Stimulated activated naive CD8-positive, alpha-beta T cell treated with anti-CD3 and anti-CD28 coated beads, Interleukin-15, amount 100 ng/mL, for 72 hours (primary cell): ENCODE measurements around the gene ROBO1.

ENCODE experiments used
- ATAC-seq: fragments of 150-1000 bp; cut with Tn5 transposase; 2 replicates; pipeline ENCODE4 v1.10.0; 2021; ENCODE audit warnings: mild to moderate bottlenecking, moderate library complexity
- DNase-seq, 2 donors: peaks; one replicate each; pipeline ENCODE4 v3.0.0; 2021 to 2022
- H3K27ac Mint-ChIP-seq, 2 donors: one replicate each; pipeline ENCODE4 v1.8.0; 2022; ENCODE audit warnings: mild to moderate bottlenecking in 2 of 2, mixed read lengths in 2 of 2, moderate library complexity in 2 of 2
- H3K27me3 Mint-ChIP-seq: one replicate; pipeline ENCODE4 v1.8.0; 2022; ENCODE audit warnings: mixed read lengths
- H3K4me1 Mint-ChIP-seq: one replicate; pipeline ENCODE4 v1.8.0; 2022; ENCODE audit warnings: mild to moderate bottlenecking, mixed read lengths
- H3K4me3 Mint-ChIP-seq, 2 donors: one replicate each; pipeline ENCODE4 v1.8.0; 2022; ENCODE audit warnings: mild to moderate bottlenecking in 2 of 2, mixed read lengths in 2 of 2, moderate library complexity in 1 of 2
- H3K9me3 Mint-ChIP-seq, 2 donors: one replicate each; pipeline ENCODE4 v1.8.0; 2022; ENCODE audit warnings: mixed read lengths in 2 of 2

Gene ROBO1

GRCh38 chr3:78629544-78629943, 1138.3 kb downstream of the ROBO1 start:
- Mint-ChIP-seq H3K27me3 (no peaks in the 10 kb centered on the region), H3K9me3 (no peaks in the 10 kb centered on the region), H3K4me1 (no peaks in the 10 kb centered on the region), H3K27ac (no peak overlapping the region), H3K4me3 (no peak overlapping the region)
- DNase-seq (no peak), ATAC-seq (no peak)

GRCh38 chr3:78621061-78621716, 1146.6 kb downstream of the ROBO1 start:
- Mint-ChIP-seq H3K27me3 (no peaks in the 10 kb centered on the region), H3K9me3 (peaks cover 0 to 5% of the 10 kb centered on the region in 2 donors), H3K27ac (no peak overlapping the region), H3K4me1 (no peaks in the 10 kb centered on the region), H3K4me3 (no peak overlapping the region)
- DNase-seq (no peak), ATAC-seq (no peak)

GRCh38 chr3:78614486-78614885, 1153.3 kb downstream of the ROBO1 start:
- no peaks in the 10 kb centered on the region for H3K4me1 Mint-ChIP-seq
- no peak for ATAC-seq
- H3K27me3 Mint-ChIP-seq: no peaks in the 10 kb centered on the region

GRCh38 chr3:78613421-78613879, 1154.3 kb downstream of the ROBO1 start:
- peaks cover 0 to 3% of the 10 kb centered on the region in 2 donors for H3K9me3 Mint-ChIP-seq
- H3K27ac Mint-ChIP-seq: no peak overlapping the region
- H3K27me3 Mint-ChIP-seq: no peaks in the 10 kb centered on the region
- H3K4me1 Mint-ChIP-seq: no peaks in the 10 kb centered on the region
- H3K4me3 Mint-ChIP-seq: no peak overlapping the region
- ATAC-seq (no peak), DNase-seq (no peak)

More at GRCh38 chr3:78614486-78614885, 1153.3 kb downstream of the ROBO1 start:
- H3K27ac Mint-ChIP-seq: no peak overlapping the region
- DNase-seq: no peak
- no peak overlapping the region for H3K4me3 Mint-ChIP-seq
- H3K9me3 Mint-ChIP-seq: peaks cover 0 to 5% of the 10 kb centered on the region in 2 donors

GRCh38 chr3:78611278-78611677, 1156.5 kb downstream of the ROBO1 start:
- DNase-seq (no peak), ATAC-seq (no peak)
- Mint-ChIP-seq H3K4me1 (no peaks in the 10 kb centered on the region), H3K4me3 (no peak overlapping the region), H3K27ac (no peak overlapping the region), H3K27me3 (no peaks in the 10 kb centered on the region), H3K9me3 (peaks cover 0 to 5% of the 10 kb centered on the region in 2 donors)

DNA sequence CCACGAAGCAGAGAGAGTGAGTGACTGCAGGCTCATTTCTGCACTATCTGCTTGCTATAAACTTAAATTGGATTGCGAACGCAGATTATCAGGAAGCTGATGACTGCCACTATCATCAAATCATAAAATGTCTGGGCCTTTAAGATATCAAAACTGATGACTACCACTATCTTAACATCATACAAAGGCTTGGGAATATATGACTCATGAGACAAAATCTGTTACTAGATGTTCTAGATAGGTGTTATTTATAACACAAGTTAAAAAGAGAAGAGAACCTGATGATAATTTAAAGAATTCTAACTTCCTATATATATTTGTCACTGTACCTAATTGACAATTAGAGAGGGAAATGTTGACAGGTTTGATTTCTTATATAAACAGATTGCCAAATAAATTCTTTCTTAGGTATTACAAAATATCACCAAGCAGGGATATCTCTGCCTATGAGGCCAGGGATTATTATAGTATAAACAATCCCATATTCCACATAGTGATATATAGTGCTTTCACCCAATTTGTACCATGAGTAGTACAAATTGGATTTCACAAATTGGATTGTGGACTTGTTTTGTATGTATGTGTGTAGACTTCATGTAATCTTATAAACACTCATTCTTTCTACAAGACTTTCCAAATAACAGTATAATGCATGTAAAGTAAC, 1157.2 kb downstream of the ROBO1 start:
- Mint-ChIP-seq H3K27me3 (no peaks in the 10 kb centered on the region), H3K9me3 (peaks cover 0 to 5% of the 10 kb centered on the region in 2 donors), H3K27ac (no peak overlapping the region), H3K4me1 (no peaks in the 10 kb centered on the region), H3K4me3 (no peak overlapping the region)
- no peak for DNase-seq
- no peak for ATAC-seq

GRCh38 chr3:78606756-78607155, 1161.0 kb downstream of the ROBO1 start:
- no peak for ATAC-seq

GRCh38 chr3:78605178-78605577, 1162.6 kb downstream of the ROBO1 start:
- Mint-ChIP-seq H3K9me3 (peaks cover 5 to 8% of the 10 kb centered on the region in 2 donors), H3K27me3 (no peaks in the 10 kb centered on the region), H3K4me3 (no peak overlapping the region), H3K4me1 (no peaks in the 10 kb centered on the region), H3K27ac (no peak overlapping the region)
- ATAC-seq (no peak), DNase-seq (no peak)

More at GRCh38 chr3:78606756-78607155, 1161.0 kb downstream of the ROBO1 start:
- DNase-seq: no peak
- peaks cover 5 to 8% of the 10 kb centered on the region in 2 donors for H3K9me3 Mint-ChIP-seq
- no peak overlapping the region for H3K27ac Mint-ChIP-seq
- H3K27me3 Mint-ChIP-seq: no peaks in the 10 kb centered on the region
- H3K4me3 Mint-ChIP-seq: no peak overlapping the region
- no peaks in the 10 kb centered on the region for H3K4me1 Mint-ChIP-seq

GRCh38 chr3:78604341-78604740, 1163.5 kb downstream of the ROBO1 start:
- Mint-ChIP-seq H3K4me1 (no peaks in the 10 kb centered on the region), H3K27ac (no peak overlapping the region), H3K4me3 (no peak overlapping the region), H3K27me3 (no peaks in the 10 kb centered on the region), H3K9me3 (peaks cover 5 to 8% of the 10 kb centered on the region in 2 donors)
- ATAC-seq: no peak
- DNase-seq: no peak

GRCh38 chr3:78601249-78601648, 1166.5 kb downstream of the ROBO1 start:
- no peak overlapping the region for H3K27ac Mint-ChIP-seq
- no peaks in the 10 kb centered on the region for H3K4me1 Mint-ChIP-seq
- H3K27me3 Mint-ChIP-seq: no peaks in the 10 kb centered on the region
- DNase-seq: no peak
- no peak overlapping the region for H3K4me3 Mint-ChIP-seq
- H3K9me3 Mint-ChIP-seq: peaks cover 0 to 8% of the 10 kb centered on the region in 2 donors
- ATAC-seq: no peak

DNA sequence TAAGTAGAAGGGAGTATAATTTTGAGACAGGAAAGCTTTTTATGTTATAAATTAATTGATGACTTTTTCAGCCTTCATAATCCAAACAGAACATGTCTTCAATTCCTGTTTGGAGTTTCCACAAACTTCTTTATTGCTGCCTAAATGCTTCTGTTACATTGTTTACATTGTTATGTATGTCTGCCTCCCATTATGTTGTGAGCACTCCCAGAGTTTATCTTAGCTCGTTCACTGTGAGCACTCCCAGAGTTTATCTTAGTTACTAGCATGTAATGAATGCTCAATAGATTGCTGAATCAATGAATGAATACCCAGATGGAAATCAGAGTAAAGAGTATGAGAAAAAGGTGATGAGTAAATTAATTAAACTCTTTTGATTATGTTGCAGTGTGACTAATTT, 1178.0 kb downstream of the ROBO1 start:
- no peaks in the 10 kb centered on the region for H3K4me1 Mint-ChIP-seq
- no peak overlapping the region for H3K27ac Mint-ChIP-seq
- peaks cover 9 to 18% of the 10 kb centered on the region in 2 donors for H3K9me3 Mint-ChIP-seq
- no peaks in the 10 kb centered on the region for H3K27me3 Mint-ChIP-seq
- no peak for DNase-seq
- no peak overlapping the region for H3K4me3 Mint-ChIP-seq
- no peak for ATAC-seq

- no peak overlapping the region for H3K4me3 Mint-ChIP-seq
- peaks cover 11 to 18% of the 10 kb centered on the region in 2 donors for H3K9me3 Mint-ChIP-seq
- ATAC-seq: no peak
- no peak for DNase-seq
- H3K4me1 Mint-ChIP-seq: no peaks in the 10 kb centered on the region
- no peak overlapping the region for H3K27ac Mint-ChIP-seq
- no peaks in the 10 kb centered on the region for H3K27me3 Mint-ChIP-seq
Observed at GRCh38 chr3:78588906-78589621, 1178.7 kb downstream of the ROBO1 start.

- DNase-seq (no peak), ATAC-seq (no peak)
- Mint-ChIP-seq H3K4me3 (no peak overlapping the region), H3K27me3 (no peaks in the 10 kb centered on the region), H3K4me1 (no peaks in the 10 kb centered on the region), H3K9me3 (peaks cover 0 to 16% of the 10 kb centered on the region in 2 donors), H3K27ac (no peak overlapping the region)
Observed at GRCh38 chr3:78580681-78581080, 1187.1 kb downstream of the ROBO1 start.

DNA sequence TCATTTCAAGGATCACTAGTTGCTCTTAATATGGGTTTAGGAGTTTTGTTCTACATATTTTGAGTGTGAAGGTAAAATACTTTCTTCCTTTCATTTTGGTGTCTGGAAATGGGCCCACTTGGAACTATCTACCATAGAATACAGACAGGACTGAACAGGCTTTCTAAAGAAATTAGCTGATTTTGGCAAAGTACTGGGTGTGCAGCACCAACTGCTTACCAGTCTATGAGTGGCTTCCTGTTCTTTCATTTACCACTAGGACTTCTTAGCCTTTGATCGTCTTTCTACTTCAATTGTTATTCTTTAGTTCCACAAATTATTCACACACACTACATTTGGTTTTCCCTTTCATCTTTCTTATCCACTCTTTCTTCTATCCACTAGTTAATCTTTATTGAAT, 1196.3 kb downstream of the ROBO1 start:
- H3K27ac Mint-ChIP-seq: no peak overlapping the region
- ATAC-seq (no peak), DNase-seq (no peak)
- H3K9me3 Mint-ChIP-seq: peaks cover 3 to 9% of the 10 kb centered on the region in 2 donors
- no peaks in the 10 kb centered on the region for H3K4me1 Mint-ChIP-seq
- no peak overlapping the region for H3K4me3 Mint-ChIP-seq
- no peaks in the 10 kb centered on the region for H3K27me3 Mint-ChIP-seq

- H3K4me1 Mint-ChIP-seq: no peaks in the 10 kb centered on the region
- H3K27me3 Mint-ChIP-seq: no peaks in the 10 kb centered on the region
- ATAC-seq (no peak), DNase-seq (no peak)
- H3K9me3 Mint-ChIP-seq: peaks cover 5 to 9% of the 10 kb centered on the region in 2 donors
- no peak overlapping the region for H3K27ac Mint-ChIP-seq
- no peak overlapping the region for H3K4me3 Mint-ChIP-seq
Observed at GRCh38 chr3:78570496-78570895, 1197.3 kb downstream of the ROBO1 start.

DNA sequence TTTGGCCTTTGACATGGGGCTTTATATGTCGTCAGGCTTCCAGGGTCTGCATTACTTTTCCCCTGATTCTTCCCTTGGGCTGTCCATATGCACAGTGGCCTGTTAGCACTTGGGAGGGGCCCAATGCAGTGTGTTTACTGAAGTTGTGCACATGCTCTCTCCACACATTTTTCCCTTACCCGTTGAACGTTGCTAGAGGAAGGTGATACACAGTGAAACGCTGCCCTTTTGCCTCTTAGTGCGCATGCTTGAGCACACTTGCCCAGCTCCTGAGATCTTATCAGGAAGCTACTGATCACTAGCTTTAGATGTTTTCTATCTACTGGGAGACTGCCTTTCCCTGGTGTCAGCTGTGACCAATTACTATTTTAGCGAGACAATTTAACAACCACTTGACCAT, 1198.0 kb downstream of the ROBO1 start:
- no peak for DNase-seq
- Mint-ChIP-seq H3K27me3 (no peaks in the 10 kb centered on the region), H3K4me1 (no peaks in the 10 kb centered on the region), H3K4me3 (no peak overlapping the region), H3K9me3 (peaks cover 5 to 9% of the 10 kb centered on the region in 2 donors), H3K27ac (no peak overlapping the region)
- ATAC-seq: no peak
